BE2C (cell line): ENCODE measurements around the gene ZMAT5.
"Not testable (repeated sequence)": the region's sequence is repeated elsewhere in the genome, so short reads cannot be mapped to it uniquely, and the experiment has no call there.

Experiments used
- DNase-seq: peaks from one replicate; pipeline ENCODE4 v3.0.0-alpha.2; 2020
- H3K27me3 ChIP-seq: fragments of 250-450 bp; sonication (Bioruptor Pico); 2 replicates; pipeline ENCODE4 v1.5.1; 2020; ENCODE audit warnings: mild to moderate bottlenecking
- H3K36me3 ChIP-seq: fragments of 250-450 bp; sonication (Bioruptor Pico); 2 replicates; pipeline ENCODE4 v1.5.1; 2020; ENCODE audit warnings: mild to moderate bottlenecking
- H3K4me1 ChIP-seq: fragments of 250-450 bp; sonication (Bioruptor Pico); 2 replicates; pipeline ENCODE4 v1.5.1; 2020
- H3K4me3 ChIP-seq: 2 replicates; pipeline ENCODE4 v1.5.1; 2011; ENCODE audit warnings: low read depth, low read length
- H3K9me3 ChIP-seq: fragments of 250-450 bp; sonication (Bioruptor Pico); 2 replicates; pipeline ENCODE4 v1.5.1; 2020
- TF ChIP-seq, protein P1 (sequence below): IDR thresholded peaks from 2 replicates; pipeline ENCODE4 v1.5.1; 2012; ENCODE audit warnings: mild to moderate bottlenecking, low read depth, low read length

ZMAT5 gene

DNA sequence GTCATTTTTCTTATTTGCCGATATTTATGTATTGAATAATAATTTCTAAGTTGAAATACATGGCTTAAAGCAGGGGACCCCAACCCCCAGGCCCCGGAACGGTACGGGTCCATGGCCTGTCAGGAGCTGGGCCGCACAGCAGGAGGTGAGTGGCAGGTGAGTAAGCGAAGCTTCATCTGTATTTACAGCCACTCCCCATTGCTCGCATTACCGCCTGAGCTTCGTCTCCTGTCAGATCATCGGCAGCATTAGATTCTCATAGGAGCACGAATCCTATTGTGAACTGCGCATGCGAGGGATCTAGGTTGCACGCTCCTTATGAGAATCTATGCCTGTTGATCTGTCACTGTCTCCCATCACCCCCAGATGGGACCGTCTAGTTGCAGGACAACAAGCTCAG, 4.5 kb downstream of the ZMAT5 start:
- Histone ChIP-seq H3K4me1 (no peaks in the 10 kb centered on the region; the same call in 1 of the 2 replicates), H3K36me3 (no peaks in the 10 kb centered on the region), H3K27me3 (no peaks in the 10 kb centered on the region), H3K4me3 (no peak overlapping the region), H3K9me3 (no peaks in the 10 kb centered on the region)
- TF ChIP-seq, protein P1, sequence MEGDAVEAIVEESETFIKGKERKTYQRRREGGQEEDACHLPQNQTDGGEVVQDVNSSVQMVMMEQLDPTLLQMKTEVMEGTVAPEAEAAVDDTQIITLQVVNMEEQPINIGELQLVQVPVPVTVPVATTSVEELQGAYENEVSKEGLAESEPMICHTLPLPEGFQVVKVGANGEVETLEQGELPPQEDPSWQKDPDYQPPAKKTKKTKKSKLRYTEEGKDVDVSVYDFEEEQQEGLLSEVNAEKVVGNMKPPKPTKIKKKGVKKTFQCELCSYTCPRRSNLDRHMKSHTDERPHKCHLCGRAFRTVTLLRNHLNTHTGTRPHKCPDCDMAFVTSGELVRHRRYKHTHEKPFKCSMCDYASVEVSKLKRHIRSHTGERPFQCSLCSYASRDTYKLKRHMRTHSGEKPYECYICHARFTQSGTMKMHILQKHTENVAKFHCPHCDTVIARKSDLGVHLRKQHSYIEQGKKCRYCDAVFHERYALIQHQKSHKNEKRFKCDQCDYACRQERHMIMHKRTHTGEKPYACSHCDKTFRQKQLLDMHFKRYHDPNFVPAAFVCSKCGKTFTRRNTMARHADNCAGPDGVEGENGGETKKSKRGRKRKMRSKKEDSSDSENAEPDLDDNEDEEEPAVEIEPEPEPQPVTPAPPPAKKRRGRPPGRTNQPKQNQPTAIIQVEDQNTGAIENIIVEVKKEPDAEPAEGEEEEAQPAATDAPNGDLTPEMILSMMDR: no peak
- no peak for DNase-seq

DNA sequence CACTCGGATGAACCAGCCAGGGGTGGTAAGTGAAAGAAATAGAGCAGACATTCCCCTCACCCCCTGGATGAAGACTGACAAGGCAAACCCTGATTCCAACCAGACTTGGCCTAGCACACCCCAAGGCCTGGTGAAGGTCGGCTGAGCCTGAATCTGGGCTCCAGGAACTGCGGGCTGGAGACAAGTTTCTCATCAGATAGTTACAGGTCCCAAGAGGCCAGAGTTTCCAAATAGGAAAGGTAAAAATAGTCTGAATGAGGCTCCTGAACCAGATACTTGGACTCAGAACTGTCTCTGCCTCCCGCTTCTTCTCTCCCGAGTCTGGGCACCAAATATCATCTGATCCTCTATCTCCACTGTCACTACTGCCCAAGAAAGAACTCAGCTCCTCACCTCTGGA, 7.8 kb downstream of the ZMAT5 start:
- H3K27me3 ChIP-seq: no peaks in the 10 kb centered on the region
- DNase-seq: no peak
- H3K36me3 ChIP-seq: no peaks in the 10 kb centered on the region
- no peak overlapping the region for H3K4me3 ChIP-seq
- H3K4me1 ChIP-seq: no peaks in the 10 kb centered on the region; the same call in 1 of the 2 replicates
- no peaks in the 10 kb centered on the region for H3K9me3 ChIP-seq
- TF ChIP-seq, protein P1: no peak

DNA sequence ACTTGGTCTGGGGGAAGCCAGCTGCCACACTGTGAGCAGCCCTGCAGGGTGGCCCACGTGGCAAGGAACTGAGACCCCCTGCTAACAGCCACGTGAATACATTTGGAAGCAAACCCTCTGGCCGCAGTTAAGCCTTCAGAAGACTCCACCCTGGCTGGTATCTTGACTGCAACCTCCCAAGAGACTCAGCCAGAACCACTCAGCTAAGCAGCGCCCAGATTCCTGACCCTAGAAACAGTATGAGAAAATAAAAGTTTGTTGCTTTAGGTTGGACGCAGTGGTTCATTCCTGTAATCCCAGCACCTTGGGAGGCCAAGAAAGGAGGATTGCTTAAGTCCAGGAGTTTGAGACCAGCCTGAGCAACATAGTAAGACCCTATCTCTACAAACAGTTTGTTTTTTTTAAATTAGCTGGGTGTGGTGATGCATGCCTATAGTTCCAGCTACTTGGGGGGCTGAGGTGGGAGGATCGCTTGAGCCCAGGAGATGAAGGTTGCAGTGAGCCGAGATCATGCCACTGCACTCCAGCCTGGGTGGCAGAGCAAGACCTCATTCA, 8.7 kb downstream of the ZMAT5 start:
- TF ChIP-seq, protein P1: no peak
- H3K27me3 ChIP-seq: no peaks in the 10 kb centered on the region
- no peak overlapping the region for H3K4me3 ChIP-seq
- no peaks in the 10 kb centered on the region for H3K36me3 ChIP-seq
- DNase-seq: no peak
- H3K9me3 ChIP-seq: no peaks in the 10 kb centered on the region
- H3K4me1 ChIP-seq: no peaks in the 10 kb centered on the region; the same call in 1 of the 2 replicates

DNA sequence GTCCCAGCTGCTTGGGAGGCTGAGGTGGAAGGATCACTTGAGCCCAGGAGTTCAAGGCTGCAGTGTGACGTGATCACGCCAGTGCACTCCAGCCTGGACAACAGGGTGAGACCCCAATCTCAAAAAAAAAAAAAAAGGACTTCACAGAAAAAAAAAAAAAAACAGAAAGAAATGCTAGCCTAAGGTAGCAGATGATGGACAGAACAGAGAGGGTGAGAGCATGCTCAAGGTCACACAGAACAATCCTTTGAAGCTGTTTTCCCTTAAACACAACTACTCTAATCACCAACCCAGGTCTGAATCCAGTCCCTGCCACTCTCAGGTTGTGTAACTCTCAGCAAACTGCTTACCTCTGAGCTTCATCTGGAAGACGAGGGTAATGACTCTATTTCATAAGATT, 9.7 kb downstream of the ZMAT5 start:
- H3K27me3 ChIP-seq: no peaks in the 10 kb centered on the region
- H3K36me3 ChIP-seq: no peaks in the 10 kb centered on the region
- no peak overlapping the region for H3K4me3 ChIP-seq
- no peaks in the 10 kb centered on the region for H3K9me3 ChIP-seq
- DNase-seq: no peak
- H3K4me1 ChIP-seq: no peaks in the 10 kb centered on the region; the same call in 1 of the 2 replicates
- TF ChIP-seq, protein P1: no peak

DNA sequence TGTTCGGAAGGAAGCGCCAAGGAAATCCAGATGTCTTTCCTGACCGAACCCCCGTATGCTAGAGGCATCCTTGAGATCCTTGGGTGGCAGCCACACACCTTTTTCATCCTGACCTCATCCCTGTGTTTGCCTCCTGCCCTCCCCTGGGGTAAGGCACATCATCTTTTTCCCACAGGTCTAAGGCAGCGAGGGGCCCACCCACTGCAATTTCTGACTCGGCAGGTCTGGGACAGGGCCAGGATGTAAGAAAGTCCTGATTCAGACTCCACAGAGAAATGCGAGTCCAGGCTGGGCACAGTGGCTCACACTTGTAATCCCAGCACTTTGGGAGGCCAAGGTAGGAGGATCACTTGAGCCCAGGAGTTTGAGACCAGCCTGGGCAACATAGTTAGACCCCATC, 10.5 kb downstream of the ZMAT5 start:
- Histone ChIP-seq H3K4me3 (no peak overlapping the region), H3K9me3 (no peaks in the 10 kb centered on the region), H3K27me3 (no peaks in the 10 kb centered on the region), H3K36me3 (no peaks in the 10 kb centered on the region), H3K4me1 (no peaks in the 10 kb centered on the region; the same call in 1 of the 2 replicates)
- no peak for DNase-seq
- TF ChIP-seq, protein P1: no peak

DNA sequence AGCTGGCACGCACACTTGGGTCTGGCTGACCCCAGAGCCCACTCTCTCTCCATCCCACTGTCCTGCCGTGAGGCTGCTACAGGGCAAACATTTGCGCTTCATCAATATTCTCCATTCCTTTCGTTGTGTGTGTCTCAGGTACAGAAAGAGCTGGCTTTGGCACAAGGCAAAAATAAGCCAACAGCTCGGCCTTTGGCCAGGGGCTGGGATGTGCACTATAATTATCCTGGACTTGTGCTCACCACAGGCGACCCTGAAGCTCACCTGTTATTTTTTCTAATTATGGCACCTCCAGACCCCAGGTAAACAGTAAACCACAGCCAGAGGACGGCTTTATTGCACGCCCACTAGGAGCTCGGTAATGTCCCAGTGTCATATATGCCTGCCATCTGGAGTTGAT, 10.9 kb downstream of the ZMAT5 start:
- Histone ChIP-seq H3K36me3 (no peaks in the 10 kb centered on the region), H3K9me3 (no peaks in the 10 kb centered on the region), H3K4me1 (no peaks in the 10 kb centered on the region; the same call in 1 of the 2 replicates), H3K27me3 (no peaks in the 10 kb centered on the region), H3K4me3 (no peak overlapping the region)
- TF ChIP-seq, protein P1: no peak
- DNase-seq: no peak

DNA sequence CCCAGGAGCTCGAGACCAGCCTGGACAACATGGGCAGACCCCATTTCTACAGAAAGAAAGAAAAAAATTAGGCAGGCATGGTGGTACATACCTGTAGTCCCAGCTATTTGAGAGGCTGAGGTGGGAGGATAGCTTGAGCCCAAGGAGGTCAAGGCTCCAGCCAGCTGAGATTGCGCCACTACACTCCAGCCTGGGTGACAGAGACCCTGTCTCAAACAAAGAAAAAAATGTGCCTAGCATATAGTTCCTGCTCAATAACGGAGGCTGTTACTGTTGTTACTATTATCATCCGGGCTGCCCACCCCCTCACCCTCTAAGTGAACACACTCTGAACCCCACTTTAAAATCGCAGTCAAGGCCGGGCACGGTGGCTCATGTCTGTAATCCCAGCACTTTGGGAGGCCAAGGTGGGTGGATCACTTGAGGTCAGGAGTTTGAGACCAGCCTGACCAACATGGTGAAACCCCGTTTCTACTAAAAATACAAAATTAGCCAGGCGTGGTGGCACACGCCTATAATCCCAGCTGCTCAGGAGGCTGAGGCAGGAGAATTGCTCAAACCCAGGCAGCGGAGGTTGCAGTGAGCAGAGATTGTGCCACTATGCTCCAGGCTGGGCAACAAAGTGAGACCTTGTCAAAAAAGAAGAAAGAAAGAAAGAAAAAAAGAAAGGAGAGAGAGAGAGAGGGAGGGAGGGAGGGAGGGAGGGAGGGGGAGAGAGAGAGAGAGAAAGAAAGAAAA, 12.0 kb downstream of the ZMAT5 start:
- not testable (repeated sequence) for H3K4me1 ChIP-seq, H3K4me3 ChIP-seq, H3K9me3 ChIP-seq, H3K27me3 ChIP-seq, H3K36me3 ChIP-seq, DNase-seq
